Osteocyte (in vitro differentiated cells): Measurements from ENCODE around the gene SPINK2. TPM values are rescaled to one million over a fixed set of nuclear protein-coding genes. Genes with fewer than 3 reads are reported as not detected.
A peak's percentile ranks its signal among the peaks of the same experiment; 100 is the strongest.

Source experiments
- DNase-seq: peaks from one replicate; pipeline ENCODE4 v3.0.0; 2021; ENCODE audit warnings: mixed read lengths; ENCODE audit not compliant: unreplicated experiment; ENCODE audit errors: extremely low spot score
- H3K27ac Mint-ChIP-seq: one replicate; pipeline ENCODE4 v1.8.0; 2021; ENCODE audit warnings: mild to moderate bottlenecking, mixed read lengths; ENCODE audit not compliant: unreplicated experiment
- H3K27me3 Mint-ChIP-seq: one replicate; pipeline ENCODE4 v1.8.0; 2021; ENCODE audit warnings: mixed read lengths; ENCODE audit not compliant: unreplicated experiment
- H3K36me3 Mint-ChIP-seq: one replicate; pipeline ENCODE4 v1.8.0; 2021; ENCODE audit warnings: mixed read lengths; ENCODE audit not compliant: unreplicated experiment
- H3K4me1 Mint-ChIP-seq: one replicate; pipeline ENCODE4 v1.8.0; 2021; ENCODE audit warnings: mixed read lengths; ENCODE audit not compliant: unreplicated experiment
- H3K4me3 Mint-ChIP-seq: one replicate; pipeline ENCODE4 v1.8.0; 2021; ENCODE audit warnings: mild to moderate bottlenecking, moderate library complexity, mixed read lengths; ENCODE audit not compliant: unreplicated experiment
- H3K9me3 Mint-ChIP-seq: one replicate; pipeline ENCODE4 v1.8.0; 2021; ENCODE audit warnings: mixed read lengths; ENCODE audit not compliant: unreplicated experiment
- long read RNA-seq: library from polyadenylated mRNA; unstranded; transcript quantifications from one replicate; pipeline ENCODE4 v2.0.0, GENCODE V29; 2021
- total RNA-seq: library from RNA; stranded (reverse); gene quantifications from 2 replicates; pipeline ENCODE4 v1.2.1, GENCODE V29; 2021
- TF ChIP-seq, protein P1 (sequence below): fragments of 200-600 bp; sonication (generic); IDR thresholded peaks from 2 replicates; pipeline ENCODE4 v1.5.0; 2021; ENCODE audit warnings: antibody characterized with exemption, mild to moderate bottlenecking, moderate library complexity

Gene SPINK2, protein sequence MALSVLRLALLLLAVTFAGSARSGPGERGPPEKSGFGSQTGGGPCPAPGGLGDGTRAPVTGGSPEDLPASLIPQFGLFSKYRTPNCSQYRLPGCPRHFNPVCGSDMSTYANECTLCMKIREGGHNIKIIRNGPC
- total RNA-seq = not detected in 2 replicates
- long read RNA-seq = 0 reads

DNA sequence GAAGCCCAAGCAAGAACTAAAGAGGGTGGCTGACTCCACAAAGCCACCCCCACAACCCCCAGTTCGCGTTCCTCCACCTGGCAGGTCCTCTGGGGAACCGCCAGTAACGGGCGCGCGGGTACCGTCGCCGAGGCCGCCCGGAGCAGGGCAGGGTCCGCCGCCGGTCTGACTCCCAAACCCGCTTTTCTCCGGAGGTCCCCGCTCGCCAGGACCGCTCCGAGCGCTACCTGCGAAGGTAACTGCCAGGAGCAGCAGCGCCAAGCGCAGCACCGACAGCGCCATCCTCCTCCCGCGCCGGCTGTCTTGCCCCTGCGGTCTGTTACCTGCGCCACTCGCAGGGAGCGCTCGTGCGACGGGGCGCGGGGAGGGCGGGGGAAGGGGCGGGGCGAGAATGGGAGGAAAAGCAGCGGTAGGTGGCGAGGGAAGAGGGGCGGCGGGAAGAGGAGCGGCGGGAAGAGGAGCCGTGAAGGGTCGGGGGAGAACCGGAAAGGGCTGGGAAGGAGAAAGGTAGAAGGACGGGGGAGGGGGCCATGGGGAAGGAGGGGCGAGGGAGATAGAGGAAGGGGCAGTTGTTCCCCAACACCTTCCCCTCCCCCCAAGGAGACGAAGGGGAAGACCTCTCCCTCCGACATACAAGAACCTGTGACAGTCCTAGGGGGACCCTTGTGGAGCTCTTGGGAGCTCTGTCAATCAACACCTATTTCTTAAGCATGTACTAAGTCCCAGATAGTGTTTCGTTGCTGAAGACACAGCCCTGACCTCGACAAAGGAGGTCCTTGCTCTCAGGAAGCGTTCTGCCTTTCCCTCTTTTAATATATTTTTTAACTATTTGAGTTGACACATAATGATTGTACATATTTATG is at the start of gene SPINK2:
TSS of gene SPINK2 (minus strand) at position 321 of the 863 bp plus-strand sequence. CDS start at position 282, 39 bp downstream.
- H3K4me3 Mint-ChIP-seq = peak within 1 kb of the TSS; percentile 42
- peaks cover 64% of the 10 kb centered on the region for H3K27me3 Mint-ChIP-seq
- H3K9me3 Mint-ChIP-seq = no peaks in the 10 kb centered on the region
- no peak for DNase-seq
- peaks cover 3% of the 10 kb centered on the region for H3K4me1 Mint-ChIP-seq
- TF ChIP-seq, protein P1, sequence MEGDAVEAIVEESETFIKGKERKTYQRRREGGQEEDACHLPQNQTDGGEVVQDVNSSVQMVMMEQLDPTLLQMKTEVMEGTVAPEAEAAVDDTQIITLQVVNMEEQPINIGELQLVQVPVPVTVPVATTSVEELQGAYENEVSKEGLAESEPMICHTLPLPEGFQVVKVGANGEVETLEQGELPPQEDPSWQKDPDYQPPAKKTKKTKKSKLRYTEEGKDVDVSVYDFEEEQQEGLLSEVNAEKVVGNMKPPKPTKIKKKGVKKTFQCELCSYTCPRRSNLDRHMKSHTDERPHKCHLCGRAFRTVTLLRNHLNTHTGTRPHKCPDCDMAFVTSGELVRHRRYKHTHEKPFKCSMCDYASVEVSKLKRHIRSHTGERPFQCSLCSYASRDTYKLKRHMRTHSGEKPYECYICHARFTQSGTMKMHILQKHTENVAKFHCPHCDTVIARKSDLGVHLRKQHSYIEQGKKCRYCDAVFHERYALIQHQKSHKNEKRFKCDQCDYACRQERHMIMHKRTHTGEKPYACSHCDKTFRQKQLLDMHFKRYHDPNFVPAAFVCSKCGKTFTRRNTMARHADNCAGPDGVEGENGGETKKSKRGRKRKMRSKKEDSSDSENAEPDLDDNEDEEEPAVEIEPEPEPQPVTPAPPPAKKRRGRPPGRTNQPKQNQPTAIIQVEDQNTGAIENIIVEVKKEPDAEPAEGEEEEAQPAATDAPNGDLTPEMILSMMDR = no peak
- H3K27ac Mint-ChIP-seq = no peak within 1 kb of the TSS
- H3K36me3 Mint-ChIP-seq = no peaks in the 10 kb centered on the region

DNA sequence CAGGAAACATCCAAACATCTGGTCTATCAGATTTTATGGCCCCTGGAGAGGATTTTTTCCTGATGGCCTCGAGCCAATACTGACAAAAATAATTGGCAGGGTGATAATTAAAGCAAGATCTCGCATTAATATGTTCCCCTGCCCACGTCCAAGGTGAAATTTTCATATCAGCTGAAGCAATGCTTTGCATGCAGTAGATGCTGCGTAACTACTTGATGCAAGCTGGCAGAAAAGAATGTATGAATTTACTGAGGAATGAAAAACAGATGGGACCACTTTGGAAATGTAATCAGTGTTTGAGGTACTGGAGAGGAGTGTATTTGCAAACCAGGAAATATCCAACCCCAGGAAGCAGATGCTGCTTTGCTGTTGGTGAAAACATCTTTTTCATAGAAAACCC is 49.4 kb upstream of the SPINK2 start:
- TF ChIP-seq, protein P1 = no peak
- no peaks in the 10 kb centered on the region for H3K36me3 Mint-ChIP-seq
- peaks cover 10% of the 10 kb centered on the region for H3K4me1 Mint-ChIP-seq
- H3K4me3 Mint-ChIP-seq = no peak overlapping the region
- H3K27ac Mint-ChIP-seq = no peak overlapping the region
- peaks cover 17% of the 10 kb centered on the region for H3K27me3 Mint-ChIP-seq
- no peaks in the 10 kb centered on the region for H3K9me3 Mint-ChIP-seq
- DNase-seq = no peak

DNA sequence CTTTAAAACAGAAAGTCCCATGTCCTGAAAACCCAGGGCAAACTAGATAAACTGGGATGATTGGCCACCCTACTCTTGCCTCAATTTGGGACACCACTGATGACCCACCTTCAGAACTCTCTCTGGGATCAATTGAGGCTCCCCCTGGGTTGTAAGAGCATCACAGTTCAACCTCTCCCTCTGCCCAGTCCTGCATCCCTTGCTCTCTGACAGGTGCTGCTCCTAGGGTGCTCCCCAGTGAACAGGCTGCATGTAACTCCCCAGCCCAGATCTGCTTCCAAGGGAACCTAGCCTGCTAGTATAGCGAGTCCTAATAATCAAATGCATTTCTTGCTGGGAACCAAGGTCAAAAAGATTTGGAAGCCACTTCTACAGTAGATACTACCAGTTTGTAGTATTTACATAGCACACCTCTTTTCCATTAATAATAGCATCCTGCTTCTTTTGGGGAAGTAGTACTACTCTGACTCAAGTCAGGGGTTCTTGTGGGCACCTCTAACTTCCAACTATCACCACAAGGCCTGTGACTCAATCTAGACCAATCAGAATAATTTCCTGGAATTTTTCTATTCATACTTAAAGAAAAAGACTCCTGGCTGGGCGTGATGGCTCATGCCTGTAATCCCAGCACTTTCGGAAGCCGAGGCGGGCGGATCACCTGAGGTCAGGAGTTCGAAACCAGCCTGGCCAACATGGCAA is 42.1 kb upstream of the SPINK2 start:
- no peak overlapping the region for H3K27ac Mint-ChIP-seq
- peaks cover 6% of the 10 kb centered on the region for H3K27me3 Mint-ChIP-seq
- H3K4me1 Mint-ChIP-seq = no peaks in the 10 kb centered on the region
- TF ChIP-seq, protein P1 = no peak
- no peak overlapping the region for H3K4me3 Mint-ChIP-seq
- no peaks in the 10 kb centered on the region for H3K36me3 Mint-ChIP-seq
- H3K9me3 Mint-ChIP-seq = no peaks in the 10 kb centered on the region
- DNase-seq = no peak

DNA sequence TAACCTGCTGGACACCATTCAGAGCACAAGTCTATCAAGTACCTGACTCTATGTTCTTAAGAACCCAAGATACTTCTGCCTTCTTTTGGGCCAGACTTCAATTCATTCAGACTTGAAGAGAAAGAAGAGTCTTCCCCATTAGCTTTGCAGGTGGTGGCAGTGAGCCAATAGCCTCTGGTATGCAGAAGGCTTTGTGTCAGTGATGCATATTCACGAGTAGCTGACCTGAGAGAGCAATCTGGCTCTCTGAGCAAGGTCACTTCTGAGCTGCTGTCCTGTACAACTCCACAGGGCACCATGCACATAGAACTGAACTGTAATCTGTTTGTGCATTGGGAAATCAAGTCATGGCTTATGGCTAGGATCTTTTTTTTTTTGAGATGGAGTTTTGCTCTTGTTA is 39.9 kb upstream of the SPINK2 start:
- no peak overlapping the region for H3K4me3 Mint-ChIP-seq
- H3K27ac Mint-ChIP-seq = no peak overlapping the region
- DNase-seq = no peak
- no peaks in the 10 kb centered on the region for H3K4me1 Mint-ChIP-seq
- H3K36me3 Mint-ChIP-seq = no peaks in the 10 kb centered on the region
- H3K9me3 Mint-ChIP-seq = no peaks in the 10 kb centered on the region
- H3K27me3 Mint-ChIP-seq = peaks cover 15% of the 10 kb centered on the region
- TF ChIP-seq, protein P1 = no peak

DNA sequence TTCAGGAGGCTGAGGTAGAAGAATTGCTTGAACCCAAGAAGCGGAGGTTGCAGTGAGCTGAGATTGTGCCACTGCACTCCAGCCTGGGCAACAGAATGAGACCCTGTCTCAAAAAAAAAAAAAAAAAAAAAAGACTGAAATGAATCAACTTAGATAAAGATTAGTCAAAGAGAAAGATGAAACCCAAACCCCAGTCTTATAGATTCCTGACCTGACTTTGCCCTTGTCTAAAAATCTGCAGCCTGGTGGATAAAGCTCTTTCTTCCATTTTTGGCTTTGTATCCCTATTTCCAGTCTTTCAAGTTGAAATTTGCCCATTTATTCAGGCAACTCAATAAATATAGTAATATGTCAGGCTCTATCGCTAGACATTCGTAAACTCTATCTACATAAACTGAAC is 39.3 kb upstream of the SPINK2 start:
- Mint-ChIP-seq H3K4me1 (no peaks in the 10 kb centered on the region), H3K4me3 (no peak overlapping the region), H3K27me3 (peaks cover 19% of the 10 kb centered on the region), H3K36me3 (no peaks in the 10 kb centered on the region), H3K27ac (no peak overlapping the region), H3K9me3 (no peaks in the 10 kb centered on the region)
- no peak for DNase-seq
- TF ChIP-seq, protein P1 = no peak
